Activated CD4-positive, alpha-beta T cell treated with anti-CD3 and anti-CD28 coated beads, Interleukin-2, amount 50 U/mL, for 48 hours (primary cell): Measurements from ENCODE around the gene SLC7A5.
"Not testable (repeated sequence)": the region's sequence is repeated elsewhere in the genome, so short reads cannot be mapped to it uniquely, and the experiment has no call there.

Source experiments
- DNase-seq, 2 experiments: peaks; one replicate each; pipeline ENCODE4 v3.0.0-alpha.2; 2020

Gene SLC7A5

GRCh38 chr16:87869061-87869878 lies at the start of gene SLC7A5:
SLC7A5 (minus strand) TSS chr16:87869507; CDS start chr16:87869422, 85 bp downstream.
- DNase-seq: peak; percentile 89 to 90

- DNase-seq: no peak
These were observed 49.0 kb upstream of the SLC7A5 start for GRCh38 chr16:87918338-87918737.

GRCh38 chr16:87917503-87917902 lies 48.2 kb upstream of the SLC7A5 start:
- no peak for DNase-seq

- DNase-seq: no peak
These were observed 45.5 kb upstream of the SLC7A5 start for GRCh38 chr16:87914812-87915211.

GRCh38 chr16:87914021-87914725 lies 44.9 kb upstream of the SLC7A5 start:
- DNase-seq: not testable (repeated sequence)

GRCh38 chr16:87912691-87913090 lies 43.4 kb upstream of the SLC7A5 start:
- not testable (repeated sequence) for DNase-seq

- not testable (repeated sequence) for DNase-seq
These were observed 41.9 kb upstream of the SLC7A5 start for GRCh38 chr16:87911106-87911763.

- peak; percentile 93 to 95 for DNase-seq
These were observed 40.1 kb upstream of the SLC7A5 start for GRCh38 chr16:87909203-87909935.

GRCh38 chr16:87908101-87908500 lies 38.8 kb upstream of the SLC7A5 start:
- not testable (repeated sequence) for DNase-seq

GRCh38 chr16:87905521-87905920 lies 36.2 kb upstream of the SLC7A5 start:
- not testable (repeated sequence) for DNase-seq

GRCh38 chr16:87904963-87905362 lies 35.7 kb upstream of the SLC7A5 start:
- DNase-seq: not testable (repeated sequence)

GRCh38 chr16:87900489-87900888 lies 31.2 kb upstream of the SLC7A5 start:
- DNase-seq: not testable (repeated sequence)

- peak; percentile 64 to 75 for DNase-seq
These were observed 28.5 kb upstream of the SLC7A5 start for GRCh38 chr16:87897521-87898505.

GRCh38 chr16:87896924-87897520 lies 27.7 kb upstream of the SLC7A5 start:
- not testable (repeated sequence) for DNase-seq

- not testable (repeated sequence) for DNase-seq
These were observed 27.0 kb upstream of the SLC7A5 start for GRCh38 chr16:87896176-87896890.

GRCh38 chr16:87895641-87896141 lies 26.4 kb upstream of the SLC7A5 start:
- DNase-seq: peak; percentile 86 to 89

- not testable (repeated sequence) for DNase-seq
These were observed 24.7 kb upstream of the SLC7A5 start for GRCh38 chr16:87894005-87894404.

- no peak for DNase-seq
These were observed 22.5 kb upstream of the SLC7A5 start for GRCh38 chr16:87891764-87892163.

- DNase-seq: peak; percentile 61 to 68
These were observed 20.5 kb upstream of the SLC7A5 start for GRCh38 chr16:87889762-87890161.

GRCh38 chr16:87888346-87888745 lies 19.0 kb upstream of the SLC7A5 start:
- DNase-seq: not testable (repeated sequence)
